A673 (cell line): ENCODE results near the gene WSCD2. TPM values are rescaled to one million over a fixed set of nuclear protein-coding genes. Genes with fewer than 3 reads are reported as not detected.
"Not testable (repeated sequence)": the region's sequence is repeated elsewhere in the genome, so short reads cannot be mapped to it uniquely, and the experiment has no call there.

Experiments used
- BruUV-seq: library from RNA; stranded (reverse); fragments of 400-500 nt; replicated peaks from 2 replicates; lab custom pipeline; 2021; lab: Mats Ljungman, UMichigan
- CTCF ChIA-PET: fragments of 300-600 bp; sonication (Branson Sonifier 250); formaldehyde crosslinking; loops from one replicate; lab custom pipeline; 2022; ENCODE audit warnings: antibody characterized with exemption; lab: Charles Lee
- POLR2A ChIA-PET: fragments of 300-600 bp; sonication (Branson Sonifier 250); formaldehyde crosslinking; loops from one replicate; lab custom pipeline; 2022; ENCODE audit warnings: antibody characterized with exemption; ENCODE audit not compliant: low non-redundant PET; lab: Charles Lee
- DNase-seq: peaks from one replicate; pipeline ENCODE4 v3.0.0-alpha.2; 2015; ENCODE audit warnings: low spot score
- H3K27ac ChIP-seq: fragments of 200-600 bp; sonication (generic); 2 replicates; pipeline ENCODE4 v1.5.1; 2016; ENCODE audit warnings: mixed run types, low read depth, mild to moderate bottlenecking, mixed read lengths, antibody characterized with exemption, low read length; ENCODE audit not compliant: poor library complexity, severe bottlenecking
- H3K27me3 ChIP-seq: fragments of 200-600 bp; sonication (generic); replicated peaks from 2 replicates; pipeline ENCODE4 v1.6.1; 2017; ENCODE audit warnings: mixed run types, low read depth, mild to moderate bottlenecking, mixed read lengths, antibody characterized with exemption, low read length; ENCODE audit not compliant: insufficient read depth, poor library complexity
- H3K36me3 ChIP-seq: fragments of 200-600 bp; sonication (generic); 2 replicates; pipeline ENCODE4 v1.6.1; 2016; ENCODE audit warnings: mixed run types, mild to moderate bottlenecking, mixed read lengths, antibody characterized with exemption, low read length; ENCODE audit not compliant: insufficient read depth, poor library complexity, severe bottlenecking
- H3K4me1 ChIP-seq: fragments of 200-600 bp; sonication (generic); 2 replicates; pipeline ENCODE4 v1.6.1; 2017; ENCODE audit warnings: mixed run types, mild to moderate bottlenecking, mixed read lengths, antibody characterized with exemption, low read length; ENCODE audit not compliant: insufficient read depth, poor library complexity, severe bottlenecking
- H3K4me3 ChIP-seq: fragments of 200-600 bp; sonication (generic); 2 replicates; pipeline ENCODE4 v1.5.1; 2016; ENCODE audit warnings: low read depth, mixed run types, mild to moderate bottlenecking, mixed read lengths, low read length; ENCODE audit not compliant: poor library complexity, severe bottlenecking
- H3K9me3 ChIP-seq: fragments of 200-600 bp; sonication (generic); 2 replicates; pipeline ENCODE4 v1.6.1; 2016; ENCODE audit warnings: mixed run types, low read depth, mild to moderate bottlenecking, mixed read lengths, antibody characterized with exemption, low read length; ENCODE audit not compliant: poor library complexity, severe bottlenecking
- EZH2 ChIP-seq: fragments of 200-600 bp; sonication (generic); IDR thresholded peaks from 2 replicates; pipeline ENCODE4 v1.6.1; 2017; ENCODE audit warnings: borderline replicate concordance, low read depth, mild to moderate bottlenecking, mixed read lengths, antibody characterized with exemption, low read length; ENCODE audit not compliant: poor library complexity, severe bottlenecking
- intact Hi-C: fragments of 100-400 bp; cut with micrococcal nuclease; formaldehyde crosslinking; loops from one replicate; pipeline ENCODE4 v1.10.0; 2022; ENCODE audit not compliant: unreplicated experiment
- total RNA-seq: library from RNA; stranded (reverse); gene quantifications from 2 replicates; pipeline ENCODE4 v1.2.3, GENCODE V29; 2021
- TF ChIP-seq, protein P1 (sequence below): fragments of 300-800, 200-600 bp; sonication (generic); conservative IDR thresholded peaks from 2 replicates; pipeline ENCODE4 v1.5.1; 2017; ENCODE audit warnings: low read depth, mild to moderate bottlenecking, antibody characterized with exemption, low read length, moderate library complexity, mixed read lengths

Gene WSCD2
- total RNA-seq, 1 experiment from 2014 or later, result not detected

- DNase-seq, result no peak
- intact Hi-C loops, result no loop called here
- CTCF ChIA-PET, result no interaction called here
Observed at GRCh38 chr12:108215458-108215857, 86.4 kb downstream of the WSCD2 start.

DNA sequence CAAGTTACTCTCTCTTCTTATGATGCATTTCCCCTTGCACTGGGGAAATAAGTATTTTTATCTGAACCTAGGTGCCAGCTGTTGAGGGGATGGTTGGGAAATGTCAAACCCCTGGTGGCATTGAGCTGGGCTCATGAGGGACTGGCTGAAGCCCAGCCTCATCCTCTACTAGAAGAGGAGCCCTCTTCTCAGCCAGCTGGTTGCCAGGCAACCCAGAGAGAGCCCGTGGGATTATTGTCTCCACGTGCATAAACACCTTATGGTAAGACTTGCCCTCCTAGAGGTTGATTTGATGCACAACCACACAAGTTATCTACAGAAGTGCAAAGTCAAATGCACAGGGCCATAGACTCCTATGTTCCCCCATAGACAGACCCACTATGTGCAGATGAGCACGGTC is 89.8 kb downstream of the WSCD2 start:
- ChIA-PET CTCF (no interaction called here), POLR2A (no interaction called here)

More at GRCh38 chr12:108215458-108215857, 86.4 kb downstream of the WSCD2 start:
- BruUV-seq, result no TSS peak
- TF ChIP-seq, protein P1, sequence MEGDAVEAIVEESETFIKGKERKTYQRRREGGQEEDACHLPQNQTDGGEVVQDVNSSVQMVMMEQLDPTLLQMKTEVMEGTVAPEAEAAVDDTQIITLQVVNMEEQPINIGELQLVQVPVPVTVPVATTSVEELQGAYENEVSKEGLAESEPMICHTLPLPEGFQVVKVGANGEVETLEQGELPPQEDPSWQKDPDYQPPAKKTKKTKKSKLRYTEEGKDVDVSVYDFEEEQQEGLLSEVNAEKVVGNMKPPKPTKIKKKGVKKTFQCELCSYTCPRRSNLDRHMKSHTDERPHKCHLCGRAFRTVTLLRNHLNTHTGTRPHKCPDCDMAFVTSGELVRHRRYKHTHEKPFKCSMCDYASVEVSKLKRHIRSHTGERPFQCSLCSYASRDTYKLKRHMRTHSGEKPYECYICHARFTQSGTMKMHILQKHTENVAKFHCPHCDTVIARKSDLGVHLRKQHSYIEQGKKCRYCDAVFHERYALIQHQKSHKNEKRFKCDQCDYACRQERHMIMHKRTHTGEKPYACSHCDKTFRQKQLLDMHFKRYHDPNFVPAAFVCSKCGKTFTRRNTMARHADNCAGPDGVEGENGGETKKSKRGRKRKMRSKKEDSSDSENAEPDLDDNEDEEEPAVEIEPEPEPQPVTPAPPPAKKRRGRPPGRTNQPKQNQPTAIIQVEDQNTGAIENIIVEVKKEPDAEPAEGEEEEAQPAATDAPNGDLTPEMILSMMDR, result no peak
- no peak for TF ChIP-seq EZH2
- no peaks in the 10 kb centered on the region for H3K9me3 ChIP-seq
- no peak overlapping the region for H3K4me3 ChIP-seq
- H3K36me3 ChIP-seq, result no peaks in the 10 kb centered on the region
- H3K27ac ChIP-seq, result no peak overlapping the region
- POLR2A ChIA-PET, result no interaction called here
- no peaks in the 10 kb centered on the region for H3K4me1 ChIP-seq
- H3K27me3 ChIP-seq, result peaks cover 13% of the 10 kb centered on the region

DNA sequence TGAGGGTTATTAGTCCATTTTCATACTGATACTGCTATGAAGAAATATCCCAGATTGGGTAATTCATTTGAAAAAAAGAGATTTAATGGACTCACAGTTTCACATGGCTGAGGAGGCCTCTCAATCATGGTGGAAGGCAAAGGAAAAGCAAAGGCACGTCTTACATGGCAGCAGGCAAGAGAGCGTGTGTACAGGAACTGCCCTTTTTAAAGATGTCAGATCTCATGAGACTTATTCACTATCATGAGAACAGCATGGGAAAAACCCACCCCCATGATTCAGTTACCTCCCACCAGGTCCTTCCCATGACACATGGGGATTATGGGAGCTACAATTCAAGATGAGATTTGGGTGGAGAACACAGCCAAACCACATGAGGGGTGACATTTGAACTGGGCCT is 96.0 kb downstream of the WSCD2 start:
- BruUV-seq, H3K36me3 ChIP-seq, H3K4me3 ChIP-seq, H3K27ac ChIP-seq, H3K9me3 ChIP-seq, DNase-seq, H3K4me1 ChIP-seq, intact Hi-C loops, POLR2A ChIA-PET, CTCF ChIA-PET: not testable (repeated sequence)
- H3K27me3 ChIP-seq, result peaks cover 33% of the 10 kb centered on the region

More for the DNA sequence above, 89.8 kb downstream of the WSCD2 start:
- peaks cover 34% of the 10 kb centered on the region for H3K27me3 ChIP-seq
- no peak for DNase-seq
- no peaks in the 10 kb centered on the region for H3K9me3 ChIP-seq
- no TSS peak for BruUV-seq
- intact Hi-C loops, result no loop called here
- no peak overlapping the region for H3K27ac ChIP-seq
- no peaks in the 10 kb centered on the region for H3K4me1 ChIP-seq
- TF ChIP-seq, protein P1, result no peak
- no peak for TF ChIP-seq EZH2
- H3K36me3 ChIP-seq, result no peaks in the 10 kb centered on the region
- H3K4me3 ChIP-seq, result no peak overlapping the region

DNA sequence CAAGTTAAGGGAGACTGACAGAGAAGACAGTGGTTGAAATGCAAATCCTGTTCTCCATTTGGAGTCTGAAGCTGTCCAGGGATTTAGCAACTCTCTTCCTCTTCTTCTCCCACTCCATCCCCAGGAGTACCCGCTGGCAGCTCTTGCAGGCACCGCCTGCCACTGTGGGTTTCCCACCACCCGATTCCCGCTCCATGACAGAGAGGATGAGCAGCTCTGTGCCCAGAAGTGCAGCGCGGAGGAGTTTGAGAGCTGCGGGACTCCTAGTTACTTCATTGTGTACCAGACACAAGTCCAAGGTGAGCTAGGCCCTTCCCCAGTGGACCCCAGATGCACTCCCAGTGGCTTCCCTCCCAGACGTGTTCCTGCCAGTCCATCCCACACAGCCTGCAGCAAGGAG is 97.8 kb downstream of the WSCD2 start:
- no peak overlapping the region for H3K27ac ChIP-seq
- TF ChIP-seq EZH2, result no peak
- TF ChIP-seq, protein P1, result no peak
- no peaks in the 10 kb centered on the region for H3K36me3 ChIP-seq
- ChIA-PET POLR2A (no interaction called here), CTCF (no interaction called here)
- DNase-seq, result no peak
- H3K27me3 ChIP-seq, result peaks cover 39% of the 10 kb centered on the region
- no peaks in the 10 kb centered on the region for H3K9me3 ChIP-seq
- BruUV-seq, result no TSS peak
- no peak overlapping the region for H3K4me3 ChIP-seq
- intact Hi-C loops, result no loop called here
- H3K4me1 ChIP-seq, result no peaks in the 10 kb centered on the region
